HG03565 (cell line): ENCODE data around the gene AGO3.

ENCODE experiments used
- ATAC-seq: cut with Tn5 transposase; IDR thresholded peaks from one replicate; pipeline ENCODE4 v1.9.1; 2021; ENCODE audit warnings: mild to moderate bottlenecking, moderate library complexity; ENCODE audit not compliant: unreplicated experiment

AGO3 gene

GRCh38 chr1:36094621-36095061, 163.7 kb downstream of the AGO3 start:
- ATAC-seq: no peak

GRCh38 chr1:36095760-36096405, 165.0 kb downstream of the AGO3 start:
- ATAC-seq: no peak

- ATAC-seq: no peak
Measured at GRCh38 chr1:36096500-36097432, 165.9 kb downstream of the AGO3 start.

- ATAC-seq: no peak
Measured at GRCh38 chr1:36097693-36098585, 167.0 kb downstream of the AGO3 start.

GRCh38 chr1:36098650-36099365, 167.9 kb downstream of the AGO3 start:
- ATAC-seq: no peak

- ATAC-seq: no peak
Measured at GRCh38 chr1:36099681-36100341, 168.9 kb downstream of the AGO3 start.

GRCh38 chr1:36100376-36100775, 169.5 kb downstream of the AGO3 start:
- ATAC-seq: no peak

GRCh38 chr1:36101546-36101945, 170.6 kb downstream of the AGO3 start:
- no peak for ATAC-seq

GRCh38 chr1:36106269-36106668, 175.4 kb downstream of the AGO3 start:
- no peak for ATAC-seq

- ATAC-seq: no peak
Measured at GRCh38 chr1:36107394-36107793, 176.5 kb downstream of the AGO3 start.

GRCh38 chr1:36108314-36108713, 177.4 kb downstream of the AGO3 start:
- no peak for ATAC-seq

- ATAC-seq: no peak
Measured at GRCh38 chr1:36109041-36109679, 178.3 kb downstream of the AGO3 start.

- no peak for ATAC-seq
Measured at GRCh38 chr1:36111151-36111550, 180.2 kb downstream of the AGO3 start.

GRCh38 chr1:36112823-36113222, 181.9 kb downstream of the AGO3 start:
- ATAC-seq: no peak

GRCh38 chr1:36114371-36114770, 183.5 kb downstream of the AGO3 start:
- no peak for ATAC-seq

- ATAC-seq: no peak
Measured at GRCh38 chr1:36115200-36115669, 184.3 kb downstream of the AGO3 start.

GRCh38 chr1:36115931-36116330, 185.0 kb downstream of the AGO3 start:
- ATAC-seq: no peak

- no peak for ATAC-seq
Measured at GRCh38 chr1:36116901-36117300, 186.0 kb downstream of the AGO3 start.

- ATAC-seq: no peak
Measured at GRCh38 chr1:36118447-36119204, 187.7 kb downstream of the AGO3 start.
